HG02610 (cell line): ENCODE measurements around the gene RADX.
"Not testable (repeated sequence)": the region's sequence is repeated elsewhere in the genome, so short reads cannot be mapped to it uniquely, and the experiment has no call there.

Experiments used
- ATAC-seq: cut with Tn5 transposase; IDR thresholded peaks from one replicate; pipeline ENCODE4 v1.9.1; 2021; ENCODE audit warnings: mild to moderate bottlenecking, moderate library complexity; ENCODE audit not compliant: unreplicated experiment

Gene RADX

GRCh38 chrX:106611679-106612392 lies at the start of gene RADX:
TSS of gene RADX (plus strand) at chrX:106611978. CDS start at chrX:106612081, 103 bp downstream.
- peak; percentile 99 for ATAC-seq

GRCh38 chrX:106564986-106565385 lies 46.8 kb upstream of the RADX start:
- ATAC-seq, result no peak

GRCh38 chrX:106566362-106566761 lies 45.4 kb upstream of the RADX start:
- ATAC-seq, result no peak

- no peak for ATAC-seq
Measured at GRCh38 chrX:106581856-106582255, 29.9 kb upstream of the RADX start.

GRCh38 chrX:106585478-106585877 lies 26.3 kb upstream of the RADX start:
- no peak for ATAC-seq

- peak; percentile 73 for ATAC-seq
Measured at GRCh38 chrX:106588801-106589200, 23.0 kb upstream of the RADX start.

GRCh38 chrX:106599411-106599810 lies 12.4 kb upstream of the RADX start:
- ATAC-seq, result no peak

- no peak for ATAC-seq
Measured at GRCh38 chrX:106606571-106606970, 5.2 kb upstream of the RADX start.

- no peak for ATAC-seq
Measured at GRCh38 chrX:106608016-106608415, 3.8 kb upstream of the RADX start.

GRCh38 chrX:106611317-106611678 lies 480 bp upstream of the RADX start:
- ATAC-seq, result peak; percentile 7

- peak; percentile 23 for ATAC-seq
Measured at GRCh38 chrX:106612393-106612763, 600 bp downstream of the RADX start.

- ATAC-seq, result no peak
Measured at GRCh38 chrX:106613277-106613676, 1.5 kb downstream of the RADX start.

- no peak for ATAC-seq
Measured at GRCh38 chrX:106615041-106615440, 3.3 kb downstream of the RADX start.

- no peak for ATAC-seq
Measured at GRCh38 chrX:106619797-106620196, 8.0 kb downstream of the RADX start.

GRCh38 chrX:106621836-106622235 lies 10.1 kb downstream of the RADX start:
- no peak for ATAC-seq

GRCh38 chrX:106626789-106627188 lies 15.0 kb downstream of the RADX start:
- ATAC-seq, result no peak

- no peak for ATAC-seq
Measured at GRCh38 chrX:106631615-106632014, 19.8 kb downstream of the RADX start.

- ATAC-seq, result peak; percentile 99
Measured at GRCh38 chrX:106649523-106650428, 38.0 kb downstream of the RADX start.

GRCh38 chrX:106653625-106654024 lies 41.8 kb downstream of the RADX start:
- ATAC-seq, result not testable (repeated sequence)

- no peak for ATAC-seq
Measured at GRCh38 chrX:106670631-106671030, 58.9 kb downstream of the RADX start.

GRCh38 chrX:106672527-106672926 lies 60.7 kb downstream of the RADX start:
- ATAC-seq, result no peak

GRCh38 chrX:106680716-106681115 lies 68.9 kb downstream of the RADX start:
- no peak for ATAC-seq
